ENCODE results near the gene LRRC75A. TPM values are rescaled to one million over a fixed set of nuclear protein-coding genes. Genes with fewer than 3 reads are reported as not detected.

The LRRC75A gene
- polyA plus RNA-seq, 3 donors, result 1.0 to 2.4 (median 1.4) TPM

- Mint-ChIP-seq H3K27me3 (ENCODE audit: low read depth in 3 of 3) (peaks cover 0 to 1% (median 0%) of the 10 kb centered on the region in 3 donors), H3K9me3 (no peaks in the 10 kb centered on the region), H3K4me1 (no peaks in the 10 kb centered on the region), H3K4me3 (no peak overlapping the region), H3K27ac (peak overlapping the region in 1 of 7 donors; percentile 54), H3K36me3 (peaks cover 64 to 91% of the 10 kb centered on the region in 2 donors)
- intact Hi-C loops (cut with micrococcal nuclease), result no loop called here
- no peak overlapping the region for H2AFZ ChIP-seq (ENCODE audit: insufficient read depth, low read depth, low read length, poor library complexity, severe bottlenecking)
- no peaks in the 10 kb centered on the region for H3K79me2 ChIP-seq (ENCODE audit: insufficient read depth, low read length)
- no peak overlapping the region for H3K9ac ChIP-seq (ENCODE audit: insufficient read depth, low read length, poor library complexity, severe bottlenecking)
- H3K4me1 ChIP-seq (ENCODE audit: control insufficient read depth in 1 of 2, insufficient read depth in 2 of 2, low read length in 2 of 2), result no peaks in the 10 kb centered on the region
- WGBS (ENCODE audit: insufficient coverage), result 97% methylated on average over 9 of the region's 9 CpGs
- H3K27ac ChIP-seq (ENCODE audit: low read depth in 1 of 2, low read length in 2 of 2), result no peak overlapping the region
- no peak for TF ChIP-seq CTCF (IDR thresholded peaks at IDR 0.05)
- no peak overlapping the region for H3K4me2 ChIP-seq (replicated peaks; ENCODE audit: extremely low read depth, low read length, poor library complexity, severe bottlenecking)
- no peaks in the 10 kb centered on the region for H3K9me3 ChIP-seq (replicated peaks in 1 of 2; ENCODE audit: control insufficient read depth in 1 of 2, insufficient read depth in 1 of 2, low read length in 2 of 2)
- no peak for DNase-seq
- peaks cover 5% of the 10 kb centered on the region for H4K20me1 ChIP-seq (ENCODE audit: insufficient read depth, low read length)
- no peaks in the 10 kb centered on the region for H3K27me3 ChIP-seq (ENCODE audit: control insufficient read depth in 2 of 2, insufficient read depth in 2 of 2, low read length in 2 of 2)
- H3K36me3 ChIP-seq (replicated peaks in 1 of 2; ENCODE audit: control insufficient read depth in 1 of 2, insufficient read depth in 2 of 2, low read length in 2 of 2), result peaks cover 56 to 81% of the 10 kb centered on the region in 2 donors
- no peak overlapping the region for H3K4me3 ChIP-seq (replicated peaks in 1 of 3; ENCODE audit: low read depth in 2 of 3, low read length in 3 of 3)
Observed at GRCh38 chr17:16429083-16429482, 62.9 kb downstream of the LRRC75A start.

- intact Hi-C loops (cut with micrococcal nuclease), result no loop called here
- Histone ChIP-seq H3K79me2 (ENCODE audit: insufficient read depth, low read length) (no peaks in the 10 kb centered on the region), H3K27ac (ENCODE audit: low read depth in 1 of 2, low read length in 2 of 2) (no peak overlapping the region), H4K20me1 (ENCODE audit: insufficient read depth, low read length) (peaks cover 5% of the 10 kb centered on the region), H3K36me3 (replicated peaks in 1 of 2; ENCODE audit: control insufficient read depth in 1 of 2, insufficient read depth in 2 of 2, low read length in 2 of 2) (peaks cover 60 to 82% of the 10 kb centered on the region in 2 donors), H2AFZ (ENCODE audit: insufficient read depth, low read depth, low read length, poor library complexity, severe bottlenecking) (no peak overlapping the region), H3K4me3 (replicated peaks in 1 of 3; ENCODE audit: low read depth in 2 of 3, low read length in 3 of 3) (no peak overlapping the region), H3K9ac (ENCODE audit: insufficient read depth, low read length, poor library complexity, severe bottlenecking) (no peak overlapping the region), H3K4me2 (replicated peaks; ENCODE audit: extremely low read depth, low read length, poor library complexity, severe bottlenecking) (no peak overlapping the region), H3K27me3 (ENCODE audit: control insufficient read depth in 2 of 2, insufficient read depth in 2 of 2, low read length in 2 of 2) (no peaks in the 10 kb centered on the region), H3K4me1 (ENCODE audit: control insufficient read depth in 1 of 2, insufficient read depth in 2 of 2, low read length in 2 of 2) (no peaks in the 10 kb centered on the region), H3K9me3 (replicated peaks in 1 of 2; ENCODE audit: control insufficient read depth in 1 of 2, insufficient read depth in 1 of 2, low read length in 2 of 2) (no peaks in the 10 kb centered on the region)
- Mint-ChIP-seq H3K4me1 (no peaks in the 10 kb centered on the region), H3K4me3 (no peak overlapping the region), H3K27me3 (ENCODE audit: low read depth in 3 of 3) (peaks cover 0 to 1% (median 0%) of the 10 kb centered on the region in 3 donors), H3K27ac (peak overlapping the region in 2 of 7 donors; percentile 16 to 61), H3K36me3 (peaks cover 65 to 95% of the 10 kb centered on the region in 2 donors), H3K9me3 (no peaks in the 10 kb centered on the region)
- no peak for DNase-seq
- 80% methylated on average over 6 of the region's 15 CpGs for WGBS (ENCODE audit: insufficient coverage)
- peak; percentile 60 for TF ChIP-seq CTCF (IDR thresholded peaks at IDR 0.05)
Observed at GRCh38 chr17:16428098-16428882, 63.7 kb downstream of the LRRC75A start.
